Measurements from ENCODE around the gene ATXN2L. TPM values are rescaled to one million over a fixed set of nuclear protein-coding genes. Genes with fewer than 3 reads are reported as not detected.

The ATXN2L gene
- total RNA-seq, 1 donor from 2014 or later = 33.5 TPM

Other genes with a start within 250 kb of the ATXN2L start
- 0.14 TPM in 1 of 2 replicates, not detected in the other for gene SULT1A2, start 225.9 kb upstream of the ATXN2L start, total RNA-seq
- gene SULT1A1, start 213.0 kb upstream of the ATXN2L start, total RNA-seq = 1.2 and 4.4 TPM in 2 replicates
- gene NPIPB8, start 184.9 kb upstream of the ATXN2L start, total RNA-seq = 0.17 TPM in 1 of 2 replicates, not detected in the other
- gene EIF3C, start 111.5 kb upstream of the ATXN2L start, total RNA-seq = 147 and 213 TPM in 2 replicates
- gene NPIPB9, start 71.2 kb upstream of the ATXN2L start, total RNA-seq = 1.9 and 4.9 TPM in 2 replicates
- 127 and 181 TPM in 2 replicates for gene TUFM, start 23.3 kb downstream of the ATXN2L start, total RNA-seq
- 9.4 and 13.0 TPM in 2 replicates for gene SH2B1, start 40.8 kb downstream of the ATXN2L start, total RNA-seq
- gene ATP2A1, start 55.5 kb downstream of the ATXN2L start, total RNA-seq = not detected in 2 replicates
- 61.1 and 74.8 TPM in 2 replicates for gene RABEP2, start 102.2 kb downstream of the ATXN2L start, total RNA-seq
- not detected in 2 replicates for gene CD19, start 109.0 kb downstream of the ATXN2L start, total RNA-seq
- gene NFATC2IP, start 127.9 kb downstream of the ATXN2L start, total RNA-seq = 26.8 and 30.0 TPM in 2 replicates
- 33.4 and 49.7 TPM in 2 replicates for gene SPNS1, start 151.8 kb downstream of the ATXN2L start, total RNA-seq
- 0.68 and 1.2 TPM in 2 replicates for gene LAT, start 162.1 kb downstream of the ATXN2L start, total RNA-seq